Spinal cord (tissue), 10 donors: ENCODE data around the gene USP5. TPM values are rescaled to one million over a fixed set of nuclear protein-coding genes. Genes with fewer than 3 reads are reported as not detected.

Experiments
- DNase-seq, 6 donors: peaks; one replicate each; pipeline versions ENCODE4 v3.0.0 to v3.0.0-alpha.2; 2013 to 2015; ENCODE audit warnings: low spot score in 6 of 6, low read depth in 4 of 6
- H3K27ac ChIP-seq: one replicate; pipeline ENCODE4 v1.5.1; 2013; ENCODE audit warnings: low read depth, low read length, control low read depth
- H3K27me3 ChIP-seq: one replicate; pipeline ENCODE4 v1.6.1; 2013; ENCODE audit warnings: low read length; ENCODE audit not compliant: control insufficient read depth, insufficient read depth
- H3K36me3 ChIP-seq: one replicate; pipeline ENCODE4 v1.6.1; 2013; ENCODE audit warnings: low read length; ENCODE audit not compliant: control insufficient read depth, insufficient read depth
- H3K4me1 ChIP-seq: one replicate; pipeline ENCODE4 v1.6.1; 2013; ENCODE audit warnings: low read length; ENCODE audit not compliant: control insufficient read depth, insufficient read depth
- H3K4me3 ChIP-seq: one replicate; pipeline ENCODE4 v1.5.1; 2013; ENCODE audit warnings: low read depth, low read length, control low read depth
- H3K9me3 ChIP-seq: one replicate; pipeline ENCODE4 v1.6.1; 2013; ENCODE audit warnings: low read length; ENCODE audit not compliant: control insufficient read depth, insufficient read depth
- WGBS: methylation state at CpG from one replicate; pipeline ENCODE4 v1.1.5; 2013; ENCODE audit warnings: missing lambda C conversion rate; ENCODE audit not compliant: insufficient coverage; 5-methylcytosine and 5-hydroxymethylcytosine counted together
- polyA plus RNA-seq, 2 donors: library from polyadenylated mRNA; unstranded; fragments of 120-200 nt; gene quantifications; one replicate each; pipeline ENCODE4 v1.2.1, GENCODE V29; 2013; ENCODE audit not compliant: insufficient read length in 2 of 2
- total RNA-seq, 2 donors: library from RNA; depleted of rRNA in 1 of 2; stranded (reverse); fragments of 120-200 nt in 1 of 2; fragments of >200 nt in 1 of 2; gene quantifications; one replicate each; pipeline versions ENCODE4 v1.2.3 to v1.2.4, GENCODE V29; 2013 to 2014
- donor health status: healthy.

The USP5 gene
- total and polyA plus RNA-seq, 4 donors, result 78.6 to 101 (median 89.6) TPM

DNA sequence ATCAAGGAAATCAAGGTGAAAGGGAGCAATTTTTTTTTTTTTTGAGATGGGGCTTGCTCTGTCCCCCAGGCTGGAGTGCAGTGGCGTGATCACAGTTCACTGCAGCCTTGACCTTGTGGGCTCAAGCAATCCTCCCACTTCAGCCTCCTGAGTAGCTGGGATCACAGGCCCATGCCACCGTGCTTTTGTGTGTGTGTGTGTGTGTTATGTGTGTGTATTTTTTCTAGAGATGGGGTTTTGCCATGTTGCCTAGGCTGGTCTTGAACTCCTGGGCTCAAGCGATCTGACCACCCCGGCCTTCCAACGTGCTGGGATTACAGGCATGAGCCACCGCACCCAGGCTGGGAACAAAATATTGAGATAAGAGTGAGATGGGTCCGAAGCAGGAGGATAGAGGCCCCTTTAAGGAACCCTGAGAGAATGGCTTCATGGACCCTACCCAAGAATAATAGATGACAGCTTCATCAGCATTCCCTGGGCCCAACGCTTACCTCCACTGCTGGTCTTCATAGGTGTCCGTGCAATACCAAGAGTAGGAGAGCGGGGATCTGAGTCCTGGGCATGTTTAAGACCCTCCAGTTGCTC, 1.9 kb upstream of the USP5 start:
- 68% methylated on average over 6 of the region's 10 CpGs for WGBS
- peak in 1 of 6 donors; percentile 16 for DNase-seq
- peaks cover 51% of the 10 kb centered on the region for H3K36me3 ChIP-seq
- peak overlapping the region; percentile 94 for H3K4me3 ChIP-seq
- no peak overlapping the region for H3K27ac ChIP-seq
- no peaks in the 10 kb centered on the region for H3K27me3 ChIP-seq
- no peaks in the 10 kb centered on the region for H3K9me3 ChIP-seq
- peaks cover 30% of the 10 kb centered on the region for H3K4me1 ChIP-seq

- no peaks in the 10 kb centered on the region for H3K27me3 ChIP-seq
- no peaks in the 10 kb centered on the region for H3K9me3 ChIP-seq
- WGBS, result 14% methylated on average over 16 of the region's 16 CpGs
- DNase-seq, result no peak
- peaks cover 30% of the 10 kb centered on the region for H3K4me1 ChIP-seq
- peaks cover 51% of the 10 kb centered on the region for H3K36me3 ChIP-seq
- H3K4me3 ChIP-seq, result peak overlapping the region; percentile 94
- H3K27ac ChIP-seq, result no peak overlapping the region
Observed at GRCh38 chr12:6850796-6851152, 1.2 kb upstream of the USP5 start.

- 0% methylated on average over 25 of the region's 37 CpGs for WGBS
- Histone ChIP-seq H3K4me3 (peak within 1 kb of the TSS; percentile 94), H3K27me3 (no peaks in the 10 kb centered on the region), H3K4me1 (peaks cover 30% of the 10 kb centered on the region), H3K27ac (peak within 1 kb of the TSS; percentile 100), H3K36me3 (peaks cover 51% of the 10 kb centered on the region), H3K9me3 (no peaks in the 10 kb centered on the region)
- DNase-seq, result peak; percentile 93 to 99 (median 95)
Observed at GRCh38 chr12:6851153-6851920, 613 bp upstream of the USP5 start, which contains the start of gene CDCA3. Gene CDCA3 (minus strand): TSS chr12:6851286. CDS start chr12:6850952, 334 bp downstream.

DNA sequence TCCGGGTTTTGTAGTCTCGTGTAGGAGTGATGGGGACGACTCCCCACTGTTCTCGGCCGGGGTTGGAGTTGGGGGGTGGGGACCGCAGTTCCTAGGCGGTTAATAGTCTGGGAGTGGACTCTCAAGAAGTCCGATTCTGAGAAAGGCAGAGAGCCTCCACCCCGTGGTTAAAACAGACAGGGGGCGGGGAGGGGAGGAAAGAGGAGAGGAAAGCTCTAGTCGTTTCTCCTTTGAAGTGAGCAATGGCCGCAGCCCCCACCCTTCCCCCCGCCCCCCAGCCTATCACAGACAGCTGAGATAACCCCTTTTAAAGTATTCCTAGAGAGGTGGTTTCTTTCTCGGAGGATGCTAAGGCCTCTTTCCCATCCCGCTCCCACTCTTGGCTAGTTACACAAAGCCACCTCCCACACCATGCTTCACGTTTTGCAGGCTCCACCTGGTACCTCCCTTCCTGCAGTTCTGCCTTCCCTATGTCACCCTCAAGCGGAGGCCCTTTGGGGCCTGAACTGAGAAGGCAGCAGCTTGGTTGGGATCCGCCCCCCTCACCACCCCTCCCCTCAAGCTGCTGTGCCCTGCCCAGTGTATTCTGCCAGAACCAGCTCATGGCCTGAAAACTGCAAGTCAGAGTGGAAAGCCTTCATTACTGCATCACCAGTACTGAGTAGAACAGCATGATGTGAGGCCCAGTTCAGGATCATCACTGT, 853 bp downstream of the USP5 start:
- Histone ChIP-seq H3K27me3 (no peaks in the 10 kb centered on the region), H3K4me3 (peak overlapping the region; percentile 94), H3K9me3 (no peaks in the 10 kb centered on the region), H3K4me1 (peaks cover 30% of the 10 kb centered on the region), H3K27ac (peak overlapping the region; percentile 100), H3K36me3 (peaks cover 51% of the 10 kb centered on the region)
- 0% methylated on average over 12 of the region's 18 CpGs for WGBS
- DNase-seq, result peak in 3 of 6 donors; percentile 4 to 71 (median 68)

GRCh38 chr12:6853626-6854025, 1.7 kb downstream of the USP5 start:
- peak overlapping the region; percentile 100 for H3K27ac ChIP-seq
- H3K36me3 ChIP-seq, result peaks cover 51% of the 10 kb centered on the region
- peaks cover 30% of the 10 kb centered on the region for H3K4me1 ChIP-seq
- H3K4me3 ChIP-seq, result no peak overlapping the region
- DNase-seq, result no peak
- WGBS, result 88% methylated on average over 1 of the region's 1 CpG
- no peaks in the 10 kb centered on the region for H3K27me3 ChIP-seq
- no peaks in the 10 kb centered on the region for H3K9me3 ChIP-seq

- Histone ChIP-seq H3K27ac (no peak overlapping the region), H3K9me3 (no peaks in the 10 kb centered on the region), H3K4me1 (peaks cover 30% of the 10 kb centered on the region), H3K27me3 (no peaks in the 10 kb centered on the region), H3K4me3 (no peak overlapping the region), H3K36me3 (peaks cover 52% of the 10 kb centered on the region)
- DNase-seq, result no peak
- WGBS, result 84% methylated on average over 6 of the region's 6 CpGs
Observed at GRCh38 chr12:6854036-6854435, 2.1 kb downstream of the USP5 start.

DNA sequence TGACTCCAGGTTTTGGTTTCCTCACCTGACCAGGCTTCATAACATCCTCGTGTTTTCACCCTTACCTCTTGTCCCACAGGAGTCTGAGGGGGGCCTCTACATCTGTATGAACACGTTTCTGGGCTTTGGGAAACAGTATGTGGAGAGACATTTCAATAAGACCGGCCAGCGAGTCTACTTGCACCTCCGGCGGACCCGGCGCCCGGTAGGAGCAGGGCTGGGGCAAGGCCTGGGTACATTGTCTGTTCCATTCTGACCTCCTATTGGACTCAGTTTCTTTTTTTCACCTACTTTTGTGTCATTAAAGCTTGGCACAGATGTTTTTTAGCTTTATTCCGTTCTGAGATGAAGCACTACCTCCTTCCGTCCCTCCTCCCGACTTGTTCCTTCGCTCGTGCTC, 3.4 kb downstream of the USP5 start:
- Histone ChIP-seq H3K27me3 (no peaks in the 10 kb centered on the region), H3K4me3 (no peak overlapping the region), H3K36me3 (peaks cover 53% of the 10 kb centered on the region), H3K9me3 (no peaks in the 10 kb centered on the region), H3K27ac (no peak overlapping the region), H3K4me1 (peaks cover 24% of the 10 kb centered on the region)
- no peak for DNase-seq
- 93% methylated on average over 14 of the region's 14 CpGs for WGBS

GRCh38 chr12:6858799-6859198, 6.8 kb downstream of the USP5 start:
- peaks cover 81% of the 10 kb centered on the region for H3K36me3 ChIP-seq
- H3K27me3 ChIP-seq, result no peaks in the 10 kb centered on the region
- H3K4me3 ChIP-seq, result no peak overlapping the region
- peaks cover 6% of the 10 kb centered on the region for H3K4me1 ChIP-seq
- DNase-seq, result no peak
- H3K27ac ChIP-seq, result no peak overlapping the region
- H3K9me3 ChIP-seq, result no peaks in the 10 kb centered on the region
- WGBS, result no CpG with 5 or more reads among the region's 2 CpGs

DNA sequence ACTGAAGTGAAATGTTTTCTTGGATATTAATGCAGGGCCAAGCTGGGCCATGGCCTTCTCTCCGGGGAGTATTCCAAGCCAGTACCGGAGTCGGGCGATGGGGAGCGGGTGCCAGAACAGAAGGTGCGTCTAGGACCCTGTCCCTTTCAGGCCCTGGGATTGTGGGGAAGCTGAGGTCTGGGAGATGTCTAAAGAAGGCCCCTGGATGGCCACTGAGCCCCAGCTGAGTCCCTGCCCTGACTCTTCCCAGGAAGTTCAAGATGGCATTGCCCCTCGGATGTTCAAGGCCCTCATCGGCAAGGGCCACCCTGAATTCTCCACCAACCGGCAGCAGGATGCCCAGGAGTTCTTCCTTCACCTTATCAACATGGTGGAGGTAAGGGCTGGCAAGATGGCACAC, 8.2 kb downstream of the USP5 start:
- H3K4me3 ChIP-seq, result no peak overlapping the region
- WGBS, result 94% methylated on average over 8 of the region's 9 CpGs
- no peak for DNase-seq
- no peak overlapping the region for H3K27ac ChIP-seq
- no peaks in the 10 kb centered on the region for H3K27me3 ChIP-seq
- H3K9me3 ChIP-seq, result no peaks in the 10 kb centered on the region
- peaks cover 94% of the 10 kb centered on the region for H3K36me3 ChIP-seq
- no peaks in the 10 kb centered on the region for H3K4me1 ChIP-seq
